K562 (cell line): ENCODE results near the gene IBA57. TPM values are rescaled to one million over a fixed set of nuclear protein-coding genes. Genes with fewer than 3 reads are reported as not detected.

Source experiments
- BDP1 ChIP-seq: IDR thresholded peaks from 3 replicates; pipeline ENCODE4 v1.6.1; 2011; ENCODE audit not compliant: insufficient read length, insufficient read depth
- BRD9 ChIP-seq: fragments of 450-650 bp; IDR thresholded peaks from 2 replicates; pipeline ENCODE4 v1.6.1; 2018; ENCODE audit warnings: low read depth; ENCODE audit not compliant: partially characterized antibody
- DACH1 ChIP-seq: fragments of 450-650 bp; IDR thresholded peaks from 2 replicates; pipeline ENCODE4 v1.6.1; 2018; ENCODE audit not compliant: partially characterized antibody
- DIDO1 ChIP-seq: fragments of 450-650 bp; IDR thresholded peaks from 2 replicates; pipeline ENCODE4 v1.6.1; 2016; ENCODE audit warnings: low read depth, missing biosample characterization, missing genetic modification characterization
- FOXA3 ChIP-seq, 2 experiments: fragments of 450-650 bp in 1 of 2; sonication (generic) in 1 of 2; formaldehyde crosslinking; IDR thresholded peaks in 1 of 2; conservative IDR thresholded peaks in 1 of 2; 2 replicates each; pipeline versions ENCODE4 v1.4.0 to v1.8.0; 2020 to 2022; ENCODE audit warnings: mild to moderate bottlenecking in 2 of 2, missing genetic modification reagents in 1 of 2
- FOXM1 ChIP-seq, 2 experiments: fragments of 450-650 bp in 1 of 2; sonication (generic) in 1 of 2; formaldehyde crosslinking in 1 of 2; IDR thresholded peaks; 2 replicates each; pipeline versions ENCODE4 v1.6.1 to v1.9.0; 2017 to 2022; ENCODE audit warnings: low read depth in 2 of 2, mild to moderate bottlenecking in 2 of 2, missing genetic modification reagents in 1 of 2, moderate library complexity in 1 of 2
- GTF2F1 ChIP-seq: IDR thresholded peaks from 2 replicates; pipeline ENCODE4 v1.6.1; 2011; ENCODE audit warnings: low read depth, low read length, improper control_type of control experiment
- MEF2D ChIP-seq: conservative IDR thresholded peaks from 2 replicates; pipeline ENCODE4 v1.6.1; 2016; ENCODE audit warnings: low read depth, missing genetic modification characterization, missing compliant biosample characterization
- MNT ChIP-seq, 2 experiments: fragments of 450-650 bp; conservative IDR thresholded peaks; 2 replicates each; pipeline ENCODE4 v1.6.1; 2017; ENCODE audit warnings: mild to moderate bottlenecking in 2 of 2, moderate library complexity in 2 of 2
- POLR3G ChIP-seq: IDR thresholded peaks from 2 replicates; pipeline ENCODE4 v1.6.1; 2011; ENCODE audit not compliant: insufficient read length, insufficient replicate concordance; ENCODE audit errors: extremely low read depth
- SMAD3 ChIP-seq: fragments of 450-650 bp; formaldehyde crosslinking; conservative IDR thresholded peaks from 2 replicates; pipeline ENCODE4 v1.4.0; 2020; ENCODE audit warnings: mild to moderate bottlenecking
- TBL1XR1 ChIP-seq, 2 experiments: IDR thresholded peaks; 2 replicates each; pipeline ENCODE4 v1.6.1; 2012; ENCODE audit warnings: improper control_type of control experiment in 2 of 2, low read length in 2 of 2, mild to moderate bottlenecking in 1 of 2
- U2AF1 ChIP-seq: fragments of 200-400 bp; formaldehyde crosslinking; optimal IDR thresholded peaks from 2 replicates; pipeline ENCODE3; 2017; ENCODE audit warnings: mild to moderate bottlenecking, low read depth, low read length, moderate library complexity
- YBX1 ChIP-seq: fragments of 450-650 bp; IDR thresholded peaks from 2 replicates; pipeline ENCODE4 v1.7.1; 2016; ENCODE audit warnings: mild to moderate bottlenecking
- ZBTB17 ChIP-seq: fragments of 450-650 bp; formaldehyde crosslinking; IDR thresholded peaks from 2 replicates; pipeline ENCODE4 v1.4.0; 2020; ENCODE audit warnings: mild to moderate bottlenecking
- ZBTB2 ChIP-seq: fragments of 450-650 bp; IDR thresholded peaks from 2 replicates; pipeline ENCODE4 v1.6.1; 2016; ENCODE audit warnings: antibody characterized with exemption
- ZFP1 ChIP-seq: fragments of 450-650 bp; formaldehyde crosslinking; IDR thresholded peaks from 2 replicates; pipeline ENCODE4 v1.4.0; 2020; ENCODE audit warnings: mild to moderate bottlenecking, mixed read lengths
- ZNF124 ChIP-seq: sonication (generic); formaldehyde crosslinking; IDR thresholded peaks from 2 replicates; pipeline ENCODE4 v1.8.1; 2022; ENCODE audit warnings: missing genetic modification reagents
- ZNF395 ChIP-seq: fragments of 200-800 bp; sonication (Bioruptor generic); IDR thresholded peaks from 2 replicates; pipeline ENCODE4 v1.6.1; 2017; ENCODE audit warnings: missing genetic modification characterization, missing compliant biosample characterization
- ZNF436 ChIP-seq: fragments of 250-450, 450-650 bp; sonication (Bioruptor Pico); formaldehyde crosslinking; IDR thresholded peaks from 2 replicates; pipeline ENCODE4 v1.7.0; 2020; ENCODE audit warnings: mild to moderate bottlenecking
- ZNF740 ChIP-seq, 3 experiments: fragments of 200-800 bp in 1 of 3; sonication (Bioruptor generic) in 1 of 3; sonication (generic) in 1 of 3; formaldehyde crosslinking in 1 of 3; IDR thresholded peaks; 2 replicates each; pipeline versions ENCODE4 v1.6.1 to v1.8.0; 2016 to 2022; ENCODE audit warnings: mild to moderate bottlenecking in 2 of 3, missing compliant biosample characterization in 2 of 3, missing genetic modification characterization in 2 of 3, missing genetic modification reagents in 1 of 3
- polyA plus RNA-seq, 8 experiments: library from polyadenylated mRNA; depleted of rRNA in 4 of 8; stranded (reverse) in 5 of 8; unstranded in 3 of 8; fragments of >200 nt; fragmentation: Nextera tagmentation in 2 of 8; fragmentation: Illumina TruSeq in 1 of 8; extraction: Ambion mirVana in 2 of 8; extraction: Trizol in 1 of 8; gene quantifications; 2 replicates each; pipeline versions ENCODE4 v1.2.1 to v1.2.3, GENCODE V29; 2011 to 2014; ENCODE audit warnings: inconsistent platforms in 1 of 8, missing spikeins in 1 of 8
- total RNA-seq, 7 experiments: library from RNA; depleted of rRNA in 6 of 7; stranded (reverse); fragments of >200 nt in 6 of 7; fragmentation: Illumina TruSeq in 2 of 7; extraction: Trizol in 2 of 7; gene quantifications; 2 replicates each; pipeline versions ENCODE4 v1.2.1 to v1.2.3, GENCODE V29; 2011 to 2021; ENCODE audit warnings: low replicate concordance in 1 of 7
- TF ChIP-seq, protein P1 (sequence below), 2 experiments: IDR thresholded peaks; 2 replicates each; pipeline ENCODE4 v1.6.1; 2011; ENCODE audit warnings: borderline replicate concordance in 1 of 2, control low read depth in 1 of 2, low read depth in 1 of 2, low read length in 1 of 2, mild to moderate bottlenecking in 1 of 2, mixed read lengths in 1 of 2, moderate library complexity in 1 of 2; ENCODE audit not compliant: insufficient read depth in 1 of 2, insufficient read length in 1 of 2, poor library complexity in 1 of 2, severe bottlenecking in 1 of 2; ENCODE audit errors: extremely low read depth in 1 of 2

The IBA57 gene
- total and polyA plus RNA-seq, 9 of the 15 experiments (the other 6 are each of a cell fraction or from before 2014, with no cell fraction given), result 0.77 to 15.5 (median 2.7) TPM

DNA sequence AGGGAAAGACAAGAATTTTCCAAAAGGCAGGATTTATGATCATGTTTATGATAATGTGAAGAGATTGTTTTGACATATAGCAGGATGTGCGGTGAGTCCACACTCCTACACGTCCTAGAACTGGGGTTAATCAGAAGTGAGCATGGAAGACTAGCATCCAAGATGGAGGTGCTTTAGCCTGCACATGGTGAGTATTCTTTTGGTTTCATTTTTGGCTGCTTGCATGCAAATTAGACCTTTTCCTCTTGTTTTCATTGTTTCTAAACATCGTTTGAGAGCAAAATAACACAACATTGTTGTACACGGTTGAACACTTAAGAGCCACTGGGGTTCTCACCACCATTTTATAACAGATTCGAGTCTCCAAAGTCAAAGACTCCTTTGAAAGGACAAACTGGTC lies 40.4 kb upstream of the IBA57 start (continued):
- no peak for TF ChIP-seq MNT (conservative IDR thresholded peaks at IDR 0.05)
- no peak for TF ChIP-seq ZBTB2
- peak; percentile 68; the same call in 1 of the 2 replicates for TF ChIP-seq SMAD3 (CRISPR knock-in tag)
- peak; percentile 79; the same call in 1 of the 2 replicates for TF ChIP-seq ZNF395 (CRISPR knock-in tag)
- TF ChIP-seq, protein P1, sequence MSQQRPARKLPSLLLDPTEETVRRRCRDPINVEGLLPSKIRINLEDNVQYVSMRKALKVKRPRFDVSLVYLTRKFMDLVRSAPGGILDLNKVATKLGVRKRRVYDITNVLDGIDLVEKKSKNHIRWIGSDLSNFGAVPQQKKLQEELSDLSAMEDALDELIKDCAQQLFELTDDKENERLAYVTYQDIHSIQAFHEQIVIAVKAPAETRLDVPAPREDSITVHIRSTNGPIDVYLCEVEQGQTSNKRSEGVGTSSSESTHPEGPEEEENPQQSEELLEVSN (IDR thresholded peaks at IDR 0.05; ENCODE audit: borderline replicate concordance in 1 of 2, extremely low read depth in 1 of 2, insufficient read depth in 1 of 2, insufficient read length in 1 of 2, low read depth in 1 of 2, low read length in 1 of 2, poor library complexity in 1 of 2, severe bottlenecking in 1 of 2), result no peak
- peak; percentile 84 for TF ChIP-seq MEF2D (tag)
- TF ChIP-seq YBX1, result no peak
- TF ChIP-seq BDP1, result no peak
- TF ChIP-seq TBL1XR1 (IDR thresholded peaks at IDR 0.05; ENCODE audit: low read length in 2 of 2), result no peak
- TF ChIP-seq BRD9, result no peak
- TF ChIP-seq GTF2F1, result no peak
- 0 out of 2 replicates have a peak, but pooled peaks have one; percentile 67 for TF ChIP-seq ZBTB17
- TF ChIP-seq ZFP1 (CRISPR knock-in tag), result no peak
- no peak for TF ChIP-seq FOXM1 (IDR thresholded peaks at IDR 0.05; ENCODE audit: low read depth)
- TF ChIP-seq FOXM1 (CRISPR knock-in tag; IDR thresholded peaks at IDR 0.05; ENCODE audit: low read depth), result no peak
- no peak for TF ChIP-seq DACH1
- TF ChIP-seq ZNF436 (CRISPR knock-in tag), result no peak
- no peak for TF ChIP-seq ZNF124 (CRISPR knock-in tag)
- TF ChIP-seq POLR3G, result no peak
- TF ChIP-seq DIDO1, result no peak
- TF ChIP-seq U2AF1, result no peak
- no peak for TF ChIP-seq FOXA3 (CRISPR knock-in tag; conservative IDR thresholded peaks at IDR 0.05 in 1 of 2, IDR thresholded peaks at IDR 0.05 in 1 of 2)
- TF ChIP-seq ZNF740 (CRISPR knock-in tag; IDR thresholded peaks at IDR 0.05), result no peak
- TF ChIP-seq ZNF740 (tag; IDR thresholded peaks at IDR 0.05), result peak in 1 of 2 experiments; percentile 79; a peak in 2 of 4 replicates
